Glomerular endothelial cell (primary cell): ENCODE results near the gene OR4D6. TPM values are rescaled to one million over a fixed set of nuclear protein-coding genes. Genes with fewer than 3 reads are reported as not detected.
A peak's percentile ranks its signal among the peaks of the same experiment; 100 is the strongest.
"Not testable (repeated sequence)": the region's sequence is repeated elsewhere in the genome, so short reads cannot be mapped to it uniquely, and the experiment has no call there.

Source experiments
- DNase-seq: peaks from one replicate; pipeline ENCODE4 v3.0.0-alpha.2; 2011; ENCODE audit warnings: low read depth, low spot score; ENCODE audit errors: extremely low read depth
- total RNA-seq: library from RNA; depleted of rRNA; stranded (reverse); fragments of >200 nt; gene quantifications from 2 replicates; pipeline ENCODE4 v1.2.3, GENCODE V29; 2015

OR4D6 gene
- not detected in 2 replicates for total RNA-seq

GRCh38 chr11:59456661-59457060 is at the start of gene OR4D6:
Gene OR4D6, plus strand, starts transcription at chr11:59456961. Its CDS starts 0 bp downstream, at chr11:59456961.
- no peak for DNase-seq

GRCh38 chr11:59413646-59414045 is 43.1 kb upstream of the OR4D6 start:
- no peak for DNase-seq

- no peak for DNase-seq
Measured at GRCh38 chr11:59415111-59415510, 41.6 kb upstream of the OR4D6 start.

- no peak for DNase-seq
Measured at GRCh38 chr11:59416613-59417012, 40.1 kb upstream of the OR4D6 start.

- DNase-seq = no peak
Measured at GRCh38 chr11:59417023-59417422, 39.7 kb upstream of the OR4D6 start.

- DNase-seq = no peak
Measured at GRCh38 chr11:59418156-59418555, 38.6 kb upstream of the OR4D6 start.

- no peak for DNase-seq
Measured at GRCh38 chr11:59423835-59424234, 32.9 kb upstream of the OR4D6 start.

GRCh38 chr11:59425131-59425530 is 31.6 kb upstream of the OR4D6 start:
- DNase-seq = no peak

GRCh38 chr11:59426361-59427067 is 30.2 kb upstream of the OR4D6 start, which contains the start of gene OR5A2:
Gene OR5A2, minus strand, starts transcription at chr11:59426413. Its CDS starts 3,460 bp downstream, at chr11:59422953.
- DNase-seq = no peak

- DNase-seq = no peak
Measured at GRCh38 chr11:59427068-59427382, 29.7 kb upstream of the OR4D6 start.

- peak; percentile 33 for DNase-seq
Measured at GRCh38 chr11:59429924-59430516, 26.7 kb upstream of the OR4D6 start.

GRCh38 chr11:59436169-59436568 is 20.6 kb upstream of the OR4D6 start, which contains the start of gene OR5A1:
Gene OR5A1, plus strand, starts transcription at chr11:59436469. Its CDS starts 6,700 bp downstream, at chr11:59443169.
- no peak for DNase-seq

- DNase-seq = no peak
Measured at GRCh38 chr11:59437770-59438169, 19.0 kb upstream of the OR4D6 start.

GRCh38 chr11:59445624-59446023 is 11.1 kb upstream of the OR4D6 start:
- not testable (repeated sequence) for DNase-seq

GRCh38 chr11:59448484-59448883 is 8.3 kb upstream of the OR4D6 start:
- no peak for DNase-seq

GRCh38 chr11:59459916-59460315 is 3.2 kb downstream of the OR4D6 start:
- DNase-seq = no peak

- DNase-seq = no peak
Measured at GRCh38 chr11:59463190-59463641, 6.5 kb downstream of the OR4D6 start.

GRCh38 chr11:59473015-59473414 is 16.3 kb downstream of the OR4D6 start, which contains the start of gene OR4D10:
Gene OR4D10, plus strand, starts transcription at chr11:59473315. Its CDS starts 4,115 bp downstream, at chr11:59477430.
- no peak for DNase-seq

GRCh38 chr11:59475176-59475575 is 18.4 kb downstream of the OR4D6 start:
- DNase-seq = no peak

- no peak for DNase-seq
Measured at GRCh38 chr11:59479906-59480305, 23.1 kb downstream of the OR4D6 start.

- no peak for DNase-seq
Measured at GRCh38 chr11:59480359-59480758, 23.6 kb downstream of the OR4D6 start.

- no peak for DNase-seq
Measured at GRCh38 chr11:59501931-59502330, 45.2 kb downstream of the OR4D6 start.
